ENCODE data around the gene H6PD.

The H6PD gene

GRCh38 chr1:9253004-9253403 is 18.4 kb downstream of the H6PD start:
- no peak for TF ChIP-seq CTCF (IDR thresholded peaks at IDR 0.05; ENCODE audit: insufficient read depth, low read length, missing control alignments)
- CTCF ChIA-PET = interaction anchor here (0.8 to 7.8 kb wide), 11 partner anchors 9 to 243 kb away, joined by 3 to 90 read pairs (median 4); partner anchors contain the start of gene H6PD
- DNase-seq (ENCODE audit: low read depth, low spot score) = no peak
- POLR2A ChIA-PET = no interaction called here
- no peak overlapping the region for H3K4me3 ChIP-seq (ENCODE audit: low read depth, low read length)

- TF ChIP-seq CTCF (IDR thresholded peaks at IDR 0.05; ENCODE audit: insufficient read depth, low read length, missing control alignments) = no peak
- no peak for DNase-seq (ENCODE audit: low read depth, low spot score)
- ChIA-PET POLR2A (no interaction called here), CTCF (interaction anchor here (0.8 to 7.8 kb wide), 10 partner anchors 9 to 241 kb away, joined by 3 to 90 read pairs (median 4); partner anchors contain the start of gene H6PD)
- H3K4me3 ChIP-seq (ENCODE audit: low read depth, low read length) = no peak overlapping the region
Measured at GRCh38 chr1:9253453-9254105, 19.0 kb downstream of the H6PD start.

GRCh38 chr1:9256332-9256731 is 21.8 kb downstream of the H6PD start:
- POLR2A ChIA-PET = no interaction called here
- CTCF ChIA-PET = interaction anchor here (0.7 to 7.8 kb wide), 6 partner anchors 11 to 262 kb away, joined by 3 to 90 read pairs (median 4); no protein-coding TSS in a partner anchor
- no peak for TF ChIP-seq CTCF (IDR thresholded peaks at IDR 0.05; ENCODE audit: insufficient read depth, low read length, missing control alignments)
- DNase-seq (ENCODE audit: low read depth, low spot score) = no peak
- no peak overlapping the region for H3K4me3 ChIP-seq (ENCODE audit: low read depth, low read length)

- TF ChIP-seq CTCF (IDR thresholded peaks at IDR 0.05; ENCODE audit: insufficient read depth, low read length, missing control alignments) = no peak
- DNase-seq (ENCODE audit: low read depth, low spot score) = no peak
- ChIA-PET POLR2A (no interaction called here), CTCF (interaction anchor here (1.0 to 3.5 kb wide), 3 partner anchors 8 to 233 kb away, joined by 3 to 19 read pairs (median 6); no protein-coding TSS in a partner anchor)
- no peak overlapping the region for H3K4me3 ChIP-seq (ENCODE audit: low read depth, low read length)
Measured at GRCh38 chr1:9257851-9258250, 23.3 kb downstream of the H6PD start.

- TF ChIP-seq CTCF (IDR thresholded peaks at IDR 0.05; ENCODE audit: insufficient read depth, low read length, missing control alignments) = no peak
- no peak overlapping the region for H3K4me3 ChIP-seq (ENCODE audit: low read depth, low read length)
- ChIA-PET POLR2A (no interaction called here), CTCF (interaction anchor here (1.0 to 3.5 kb wide), 2 partner anchors 9 kb away, joined by 3 to 19 read pairs; no protein-coding TSS in a partner anchor)
- DNase-seq (ENCODE audit: low read depth, low spot score) = no peak
Measured at GRCh38 chr1:9258629-9259028, 24.1 kb downstream of the H6PD start.

- no peak overlapping the region for H3K4me3 ChIP-seq (ENCODE audit: low read depth, low read length)
- TF ChIP-seq CTCF (IDR thresholded peaks at IDR 0.05; ENCODE audit: insufficient read depth, low read length, missing control alignments) = no peak
- ChIA-PET CTCF (interaction anchor here (0.6 to 3.5 kb wide), 2 partner anchors 7 to 10 kb away, joined by 3 to 19 read pairs; no protein-coding TSS in a partner anchor), POLR2A (no interaction called here)
- no peak for DNase-seq (ENCODE audit: low read depth, low spot score)
Measured at GRCh38 chr1:9260059-9260766, 25.6 kb downstream of the H6PD start.

Data from AG04449 (cell line).